HepG2 (cell line): Measurements from ENCODE around the gene MSANTD1. TPM values are rescaled to one million over a fixed set of nuclear protein-coding genes. Genes with fewer than 3 reads are reported as not detected.

Experiments
- BHLHE40 ChIP-seq: IDR thresholded peaks from 2 replicates; pipeline ENCODE4 v1.6.1; 2011; ENCODE audit warnings: low read length, improper control_type of control experiment
- CSRNP1 ChIP-seq: sonication (generic); formaldehyde crosslinking; IDR thresholded peaks from 2 replicates; pipeline ENCODE4 v1.8.1; 2023; ENCODE audit warnings: mild to moderate bottlenecking, missing genetic modification reagents
- JARID2 ChIP-seq: sonication (generic); formaldehyde crosslinking; IDR thresholded peaks from 2 replicates; pipeline ENCODE4 v1.8.1; 2023; ENCODE audit warnings: missing genetic modification reagents, inconsistent platforms; ENCODE audit not compliant: insufficient replicate concordance
- MTERF4 ChIP-seq: sonication (generic); formaldehyde crosslinking; IDR thresholded peaks from 2 replicates; pipeline ENCODE4 v1.8.0; 2023; ENCODE audit warnings: mild to moderate bottlenecking, missing genetic modification reagents
- PREB ChIP-seq: sonication (generic); formaldehyde crosslinking; IDR thresholded peaks from 2 replicates; pipeline ENCODE4 v1.4.0; 2020; ENCODE audit warnings: missing genetic modification reagents
- REL ChIP-seq: sonication (generic); formaldehyde crosslinking; conservative IDR thresholded peaks from 2 replicates; pipeline ENCODE4 v1.8.0; 2022; ENCODE audit warnings: mild to moderate bottlenecking, missing genetic modification reagents, moderate library complexity
- REST ChIP-seq, 2 experiments: IDR thresholded peaks; 2 replicates each; pipeline ENCODE4 v1.6.1; 2011 to 2012; ENCODE audit warnings: low read length in 2 of 2, borderline replicate concordance in 1 of 2, low read depth in 1 of 2, mild to moderate bottlenecking in 1 of 2, moderate library complexity in 1 of 2
- TEAD2 ChIP-seq: sonication (generic); formaldehyde crosslinking; IDR thresholded peaks from 2 replicates; pipeline ENCODE4 v1.9.0; 2021; ENCODE audit warnings: missing genetic modification reagents
- ZMAT5 ChIP-seq: sonication (generic); formaldehyde crosslinking; IDR thresholded peaks from 2 replicates; pipeline ENCODE4 v1.5.0; 2020; ENCODE audit warnings: mild to moderate bottlenecking, low read depth, missing genetic modification reagents, borderline replicate concordance
- ZMYM3 ChIP-seq: sonication (generic); formaldehyde crosslinking; IDR thresholded peaks from 2 replicates; pipeline ENCODE4 v1.5.1; 2020; ENCODE audit warnings: mild to moderate bottlenecking, missing genetic modification reagents
- ZNF446 ChIP-seq: sonication (generic); formaldehyde crosslinking; IDR thresholded peaks from 2 replicates; pipeline ENCODE4 v1.5.0; 2020; ENCODE audit warnings: mild to moderate bottlenecking, missing genetic modification reagents
- ZNF609 ChIP-seq: sonication (generic); formaldehyde crosslinking; IDR thresholded peaks from 2 replicates; pipeline ENCODE4 v1.4.0; 2020; ENCODE audit warnings: mild to moderate bottlenecking, missing genetic modification reagents, borderline replicate concordance
- ZNF614 ChIP-seq: IDR thresholded peaks from 2 replicates; pipeline ENCODE4 v1.6.1; 2018; ENCODE audit warnings: missing biosample characterization, missing genetic modification reagents, inconsistent platforms, borderline replicate concordance
- ZNF878 ChIP-seq: sonication (generic); formaldehyde crosslinking; IDR thresholded peaks from 2 replicates; pipeline ENCODE4 v1.8.1; 2023; ENCODE audit warnings: mild to moderate bottlenecking, missing genetic modification reagents, moderate library complexity
- polyA plus RNA-seq, 8 experiments: library from polyadenylated mRNA; depleted of rRNA in 3 of 8; stranded (reverse) in 7 of 8; unstranded in 1 of 8; fragments of >200 nt; fragmentation: Illumina TruSeq in 4 of 8; extraction: Trizol in 4 of 8; gene quantifications; 2 replicates each; pipeline versions ENCODE4 v1.2.1 to v1.2.3, GENCODE V29; 2011 to 2016; ENCODE audit warnings: low read depth in 4 of 8, missing spikeins in 1 of 8, mixed read lengths in 1 of 8; ENCODE audit not compliant: insufficient read depth in 1 of 8
- total RNA-seq, 5 experiments: library from RNA; depleted of rRNA; stranded (reverse); fragments of >200 nt; fragmentation: Illumina TruSeq; extraction: Trizol; gene quantifications; 2 replicates each; pipeline ENCODE4 v1.2.3, GENCODE V29; 2016; ENCODE audit warnings: low read depth in 1 of 5

The MSANTD1 gene
- total and polyA plus RNA-seq, 2 of the 13 experiments (the other 11 are each of a cell fraction or from before 2014, with no cell fraction given): 0.22 to 0.40 TPM

- TF ChIP-seq PREB (CRISPR knock-in tag) (no peak), REL (CRISPR knock-in tag) (0 out of 2 replicates have a peak, but pooled peaks have one; percentile 12), ZNF609 (CRISPR knock-in tag) (no peak), ZNF614 (CRISPR knock-in tag) (no peak), CSRNP1 (no peak), ZNF878 (CRISPR knock-in tag) (0 out of 2 replicates have a peak, but pooled peaks have one; percentile 30), ZMAT5 (CRISPR knock-in tag) (no peak), MTERF4 (0 out of 2 replicates have a peak, but pooled peaks have one; percentile 59), ZNF446 (CRISPR knock-in tag) (0 out of 2 replicates have a peak, but pooled peaks have one; percentile 57), JARID2 (no peak), ZMYM3 (CRISPR knock-in tag) (no peak), BHLHE40 (0 out of 2 replicates have a peak, but pooled peaks have one; percentile 41), REST (IDR thresholded peaks at IDR 0.05; ENCODE audit: borderline replicate concordance in 1 of 2, low read depth in 1 of 2, low read length in 2 of 2) (no peak), TEAD2 (CRISPR knock-in tag) (no peak)
These were observed 36.0 kb downstream of the MSANTD1 start (continued) for GRCh38 chr4:3284734-3285557.
